ENCODE data around the gene LYSET. TPM values are rescaled to one million over a fixed set of nuclear protein-coding genes. Genes with fewer than 3 reads are reported as not detected.
"Not testable (repeated sequence)": the region's sequence is repeated elsewhere in the genome, so short reads cannot be mapped to it uniquely, and the experiment has no call there.

LYSET gene, protein sequence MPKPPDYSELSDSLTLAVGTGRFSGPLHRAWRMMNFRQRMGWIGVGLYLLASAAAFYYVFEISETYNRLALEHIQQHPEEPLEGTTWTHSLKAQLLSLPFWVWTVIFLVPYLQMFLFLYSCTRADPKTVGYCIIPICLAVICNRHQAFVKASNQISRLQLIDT
- 127 and 135 TPM in 2 replicates for total RNA-seq (2014; rRNA removed; shearing (Covaris generic))
- polyA plus RNA-seq (2015; cell fraction: cytosol; rRNA removed), result 59.4 and 65.3 TPM in 2 replicates
- 27.2 and 34.7 TPM in 2 replicates for polyA plus RNA-seq (2015; cell fraction: nucleus; rRNA removed)

DNA sequence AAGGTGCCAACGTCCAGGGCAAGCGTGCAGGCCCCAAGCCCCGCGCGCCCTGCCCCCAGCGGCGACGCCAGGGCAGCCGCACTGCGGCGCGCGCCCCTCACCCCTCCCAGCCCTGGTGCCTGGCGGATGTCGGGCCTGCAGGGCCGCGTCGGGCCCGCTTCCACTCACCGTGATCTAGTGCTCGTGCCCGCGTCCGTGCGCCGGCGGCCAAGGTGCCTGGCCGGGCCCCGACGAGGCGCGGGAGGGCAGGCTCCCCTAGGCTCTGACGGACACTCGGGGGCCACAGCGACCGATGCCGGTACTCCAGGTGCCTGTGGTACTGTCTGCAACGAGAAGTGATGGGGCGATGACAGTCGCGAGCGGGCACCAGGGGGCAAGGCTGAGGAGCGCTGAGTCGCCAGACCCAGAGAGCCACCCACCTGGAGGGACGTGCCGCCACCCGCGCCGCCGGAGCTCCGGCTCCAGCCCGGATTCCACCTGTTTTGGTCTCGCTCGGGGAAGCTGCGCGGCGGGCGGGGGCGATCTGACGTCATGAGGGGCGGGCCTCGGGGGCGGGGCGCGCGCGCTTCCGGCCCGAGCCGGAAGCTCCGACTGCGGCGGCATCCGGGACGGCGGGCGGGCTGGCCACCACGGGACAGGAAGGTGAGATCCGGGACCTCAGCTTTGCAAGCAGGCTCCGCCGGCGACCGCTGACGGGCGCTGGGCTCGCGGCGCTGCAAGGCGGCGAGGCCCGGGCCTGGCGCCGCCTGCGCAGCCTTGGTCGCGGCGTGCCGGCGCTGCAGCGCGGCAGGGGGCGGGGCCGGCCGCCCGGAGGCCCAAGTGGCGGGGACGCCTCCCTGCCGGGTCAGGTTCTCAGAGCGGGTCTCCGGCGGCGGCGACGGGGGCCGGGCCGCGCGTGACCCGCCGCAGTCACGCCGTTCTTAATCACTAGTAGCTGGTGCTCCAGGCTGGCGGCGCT, at the start of gene LYSET, which contains the start of gene MOAP1:
Gene LYSET, plus strand, starts transcription at position 927 of the 958 bp plus-strand sequence. CDS start 89 bp downstream, outside the sequence.
Gene MOAP1, minus strand, starts transcription at position 507 of the 958 bp plus-strand sequence. CDS start 655 bp downstream, outside the sequence.
- peak; percentile 92 for DNase-seq (ENCODE audit: low read depth, low spot score)
- in situ Hi-C loops (cut with HindIII; ENCODE audit: low pct_unique_long_range_greater_than_20kb, low sequenced_read_pairs), result no loop called here

- in situ Hi-C loops (cut with HindIII; ENCODE audit: low pct_unique_long_range_greater_than_20kb, low sequenced_read_pairs), result loop anchor here (25.0 kb wide), 1 partner anchor 173 kb away; no protein-coding TSS in a partner anchor
- DNase-seq (ENCODE audit: low read depth, low spot score), result no peak
Observed at GRCh38 chr14:93135399-93135798, 49.7 kb upstream of the LYSET start.

- DNase-seq (ENCODE audit: low read depth, low spot score), result no peak
- in situ Hi-C loops (cut with HindIII; ENCODE audit: low pct_unique_long_range_greater_than_20kb, low sequenced_read_pairs), result loop anchor here (25.0 kb wide), 1 partner anchor 174 kb away; no protein-coding TSS in a partner anchor
Observed at GRCh38 chr14:93136009-93136408, 49.1 kb upstream of the LYSET start.

GRCh38 chr14:93136508-93136907, 48.6 kb upstream of the LYSET start:
- in situ Hi-C loops (cut with HindIII; ENCODE audit: low pct_unique_long_range_greater_than_20kb, low sequenced_read_pairs), result loop anchor here (25.0 kb wide), 1 partner anchor 174 kb away; no protein-coding TSS in a partner anchor
- not testable (repeated sequence) for DNase-seq (ENCODE audit: low read depth, low spot score)

DNA sequence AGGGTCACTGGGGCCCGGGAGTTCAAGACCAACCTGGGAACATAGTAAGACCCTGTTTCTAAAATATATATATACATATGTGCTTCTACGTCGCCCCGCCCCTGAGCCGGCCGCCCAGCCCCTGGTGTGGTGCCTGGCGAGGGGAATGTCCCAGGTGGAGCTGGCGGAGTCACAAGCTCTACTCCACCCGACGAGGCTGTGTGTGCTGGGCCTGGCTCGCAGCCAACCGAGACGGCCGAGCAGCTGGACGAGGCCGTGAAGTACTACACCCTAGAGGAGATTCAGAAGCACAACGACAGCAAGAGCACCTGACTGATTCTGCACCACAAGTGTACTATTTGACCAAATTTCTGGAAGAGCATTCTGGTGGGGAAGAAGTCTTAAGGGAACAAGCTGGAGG, 47.3 kb upstream of the LYSET start:
- DNase-seq (ENCODE audit: low read depth, low spot score), result no peak
- in situ Hi-C loops (cut with HindIII; ENCODE audit: low pct_unique_long_range_greater_than_20kb, low sequenced_read_pairs), result loop anchor here (25.0 kb wide), 1 partner anchor 176 kb away; no protein-coding TSS in a partner anchor

DNA sequence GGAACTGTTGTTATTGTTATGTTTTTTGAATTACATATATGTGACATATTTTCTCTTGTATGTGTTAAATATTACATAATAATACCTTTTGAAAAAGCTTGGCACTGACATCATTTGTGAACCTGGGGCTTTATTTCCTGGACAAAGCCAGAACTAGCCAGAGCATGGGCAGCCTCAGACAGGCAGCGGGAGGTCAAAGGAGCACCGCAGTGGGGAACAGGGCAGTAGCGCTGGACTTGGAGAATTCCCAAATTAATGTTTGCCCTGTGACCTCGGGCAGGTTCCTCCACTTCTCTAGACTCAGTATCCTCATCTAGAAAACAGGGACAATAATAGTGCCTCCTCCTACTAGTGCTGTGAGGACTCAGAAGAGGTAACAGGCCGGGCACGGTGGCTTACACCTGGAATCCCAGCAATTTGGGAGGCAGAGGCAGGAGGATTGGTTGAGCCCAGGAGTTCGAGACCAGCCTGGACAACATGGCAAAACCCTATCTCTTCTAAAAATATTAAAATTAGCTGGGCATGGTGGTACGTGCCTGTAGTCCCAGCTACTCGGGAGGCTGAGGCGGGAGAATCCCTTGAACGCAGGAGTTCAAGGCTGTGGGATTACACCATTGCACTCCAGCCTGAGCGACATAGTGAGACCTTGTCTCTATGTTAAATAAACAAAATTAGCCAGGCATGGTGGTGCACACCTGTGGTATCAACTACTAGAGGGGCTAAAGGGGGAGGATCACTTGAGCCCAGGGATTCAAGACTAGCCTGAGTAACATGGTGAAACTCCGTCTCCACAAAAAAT, 42.1 kb upstream of the LYSET start:
- in situ Hi-C loops (cut with HindIII; ENCODE audit: low pct_unique_long_range_greater_than_20kb, low sequenced_read_pairs), result loop anchor here (25.0 kb wide), 1 partner anchor 181 kb away; no protein-coding TSS in a partner anchor
- DNase-seq (ENCODE audit: low read depth, low spot score), result no peak

- DNase-seq (ENCODE audit: low read depth, low spot score), result no peak
- in situ Hi-C loops (cut with HindIII; ENCODE audit: low pct_unique_long_range_greater_than_20kb, low sequenced_read_pairs), result loop anchor here (25.0 kb wide), 1 partner anchor 184 kb away; no protein-coding TSS in a partner anchor
Observed at GRCh38 chr14:93146119-93146518, 39.0 kb upstream of the LYSET start.

DNA sequence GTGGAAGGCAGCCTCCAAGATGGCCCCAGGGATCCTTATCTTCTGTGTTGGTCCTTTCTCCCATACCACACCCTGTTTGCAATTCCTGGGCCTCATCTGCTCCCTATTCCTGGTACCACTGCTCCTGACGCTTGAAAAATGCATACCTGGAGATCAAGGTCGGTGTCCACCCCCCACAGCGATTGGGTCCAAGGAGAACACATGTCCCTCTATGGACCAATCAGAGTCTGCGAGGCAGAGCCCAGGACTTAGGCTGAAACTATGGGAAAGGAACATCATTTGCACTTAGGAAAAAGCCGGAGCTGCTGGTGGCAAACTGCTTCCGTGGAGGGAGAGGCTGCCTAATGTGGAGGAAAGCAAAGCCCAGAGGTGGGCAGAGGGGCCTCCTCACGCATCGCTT, 36.1 kb upstream of the LYSET start:
- no peak for DNase-seq (ENCODE audit: low read depth, low spot score)
- in situ Hi-C loops (cut with HindIII; ENCODE audit: low pct_unique_long_range_greater_than_20kb, low sequenced_read_pairs), result loop anchor here (25.0 kb wide), 1 partner anchor 187 kb away; no protein-coding TSS in a partner anchor

- DNase-seq (ENCODE audit: low read depth, low spot score), result no peak
- in situ Hi-C loops (cut with HindIII; ENCODE audit: low pct_unique_long_range_greater_than_20kb, low sequenced_read_pairs), result no loop called here
Observed at GRCh38 chr14:93150227-93151208, 34.6 kb upstream of the LYSET start.

- no peak for DNase-seq (ENCODE audit: low read depth, low spot score)
- in situ Hi-C loops (cut with HindIII; ENCODE audit: low pct_unique_long_range_greater_than_20kb, low sequenced_read_pairs), result no loop called here
Observed at GRCh38 chr14:93153121-93153520, 32.0 kb upstream of the LYSET start.

GRCh38 chr14:93155667-93156066, 29.4 kb upstream of the LYSET start:
- DNase-seq (ENCODE audit: low read depth, low spot score), result no peak
- in situ Hi-C loops (cut with HindIII; ENCODE audit: low pct_unique_long_range_greater_than_20kb, low sequenced_read_pairs), result no loop called here

- in situ Hi-C loops (cut with HindIII; ENCODE audit: low pct_unique_long_range_greater_than_20kb, low sequenced_read_pairs), result no loop called here
- peak; percentile 23 for DNase-seq (ENCODE audit: low read depth, low spot score)
Observed at GRCh38 chr14:93156693-93157369, 28.3 kb upstream of the LYSET start.

GRCh38 chr14:93158349-93158748, 26.8 kb upstream of the LYSET start:
- DNase-seq (ENCODE audit: low read depth, low spot score); in situ Hi-C loops (cut with HindIII; ENCODE audit: low pct_unique_long_range_greater_than_20kb, low sequenced_read_pairs): not testable (repeated sequence)

GRCh38 chr14:93159625-93160352, 25.3 kb upstream of the LYSET start:
- in situ Hi-C loops (cut with HindIII; ENCODE audit: low pct_unique_long_range_greater_than_20kb, low sequenced_read_pairs); DNase-seq (ENCODE audit: low read depth, low spot score): not testable (repeated sequence)

DNA sequence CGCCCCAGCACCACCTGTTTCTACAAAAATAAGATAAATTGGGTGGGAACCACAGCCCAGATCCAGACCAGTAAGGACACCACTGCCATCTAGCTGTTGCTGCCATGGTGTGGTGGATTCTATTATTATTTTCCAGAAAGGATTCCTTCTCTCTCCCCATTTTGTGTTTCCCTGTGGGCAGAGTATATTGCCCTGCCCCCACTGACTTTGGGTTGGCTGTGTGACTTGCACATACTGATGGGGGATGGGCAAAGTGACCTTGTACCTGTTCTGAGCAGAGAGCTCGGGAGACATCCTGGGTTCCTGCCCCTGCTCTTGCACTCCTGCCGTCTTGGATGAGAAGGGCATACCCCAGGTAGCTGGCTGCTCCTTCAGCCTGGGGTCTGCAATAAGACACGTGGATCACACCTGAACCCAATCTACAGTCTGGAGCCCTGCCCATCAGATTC, 24.7 kb upstream of the LYSET start:
- in situ Hi-C loops (cut with HindIII; ENCODE audit: low pct_unique_long_range_greater_than_20kb, low sequenced_read_pairs), result no loop called here
- DNase-seq (ENCODE audit: low read depth, low spot score), result peak; percentile 67

Data from SK-MEL-5 (cell line).